A673 (cell line): ENCODE results near the gene AK3. TPM values are rescaled to one million over a fixed set of nuclear protein-coding genes. Genes with fewer than 3 reads are reported as not detected.

Source experiments
- BruUV-seq: library from RNA; stranded (reverse); fragments of 400-500 nt; replicated peaks from 2 replicates; lab custom pipeline; 2021; lab: Mats Ljungman, UMichigan
- CTCF ChIA-PET: fragments of 300-600 bp; sonication (Branson Sonifier 250); formaldehyde crosslinking; loops from one replicate; lab custom pipeline; 2022; ENCODE audit warnings: antibody characterized with exemption; lab: Charles Lee
- POLR2A ChIA-PET: fragments of 300-600 bp; sonication (Branson Sonifier 250); formaldehyde crosslinking; loops from one replicate; lab custom pipeline; 2022; ENCODE audit warnings: antibody characterized with exemption; ENCODE audit not compliant: low non-redundant PET; lab: Charles Lee
- DNase-seq: peaks from one replicate; pipeline ENCODE4 v3.0.0-alpha.2; 2015; ENCODE audit warnings: low spot score
- H3K27ac ChIP-seq: fragments of 200-600 bp; sonication (generic); 2 replicates; pipeline ENCODE4 v1.5.1; 2016; ENCODE audit warnings: mixed run types, low read depth, mild to moderate bottlenecking, mixed read lengths, antibody characterized with exemption, low read length; ENCODE audit not compliant: poor library complexity, severe bottlenecking
- H3K27me3 ChIP-seq: fragments of 200-600 bp; sonication (generic); replicated peaks from 2 replicates; pipeline ENCODE4 v1.6.1; 2017; ENCODE audit warnings: mixed run types, low read depth, mild to moderate bottlenecking, mixed read lengths, antibody characterized with exemption, low read length; ENCODE audit not compliant: insufficient read depth, poor library complexity
- H3K36me3 ChIP-seq: fragments of 200-600 bp; sonication (generic); 2 replicates; pipeline ENCODE4 v1.6.1; 2016; ENCODE audit warnings: mixed run types, mild to moderate bottlenecking, mixed read lengths, antibody characterized with exemption, low read length; ENCODE audit not compliant: insufficient read depth, poor library complexity, severe bottlenecking
- H3K4me1 ChIP-seq: fragments of 200-600 bp; sonication (generic); 2 replicates; pipeline ENCODE4 v1.6.1; 2017; ENCODE audit warnings: mixed run types, mild to moderate bottlenecking, mixed read lengths, antibody characterized with exemption, low read length; ENCODE audit not compliant: insufficient read depth, poor library complexity, severe bottlenecking
- H3K4me3 ChIP-seq: fragments of 200-600 bp; sonication (generic); 2 replicates; pipeline ENCODE4 v1.5.1; 2016; ENCODE audit warnings: low read depth, mixed run types, mild to moderate bottlenecking, mixed read lengths, low read length; ENCODE audit not compliant: poor library complexity, severe bottlenecking
- H3K9me3 ChIP-seq: fragments of 200-600 bp; sonication (generic); 2 replicates; pipeline ENCODE4 v1.6.1; 2016; ENCODE audit warnings: mixed run types, low read depth, mild to moderate bottlenecking, mixed read lengths, antibody characterized with exemption, low read length; ENCODE audit not compliant: poor library complexity, severe bottlenecking
- CTCF ChIP-seq: fragments of 300-800, 200-600 bp; sonication (generic); conservative IDR thresholded peaks from 2 replicates; pipeline ENCODE4 v1.5.1; 2017; ENCODE audit warnings: low read depth, mild to moderate bottlenecking, antibody characterized with exemption, low read length, moderate library complexity, mixed read lengths
- EZH2 ChIP-seq: fragments of 200-600 bp; sonication (generic); IDR thresholded peaks from 2 replicates; pipeline ENCODE4 v1.6.1; 2017; ENCODE audit warnings: borderline replicate concordance, low read depth, mild to moderate bottlenecking, mixed read lengths, antibody characterized with exemption, low read length; ENCODE audit not compliant: poor library complexity, severe bottlenecking
- intact Hi-C: fragments of 100-400 bp; cut with micrococcal nuclease; formaldehyde crosslinking; loops from one replicate; pipeline ENCODE4 v1.10.0; 2022; ENCODE audit not compliant: unreplicated experiment
- total RNA-seq: library from RNA; stranded (reverse); gene quantifications from 2 replicates; pipeline ENCODE4 v1.2.3, GENCODE V29; 2021

AK3 gene
- total RNA-seq, 1 experiment from 2014 or later = 93.1 TPM

- CTCF ChIA-PET = no interaction called here
- no peaks in the 10 kb centered on the region for H3K36me3 ChIP-seq
- no peaks in the 10 kb centered on the region for H3K9me3 ChIP-seq
- H3K27ac ChIP-seq = no peak overlapping the region
- H3K4me3 ChIP-seq = no peak overlapping the region
- POLR2A ChIA-PET = no interaction called here
- DNase-seq = no peak
- BruUV-seq = no TSS peak
- H3K4me1 ChIP-seq = no peaks in the 10 kb centered on the region
- TF ChIP-seq EZH2 = no peak
- no peak for TF ChIP-seq CTCF
- intact Hi-C loops = no loop called here
- no peaks in the 10 kb centered on the region for H3K27me3 ChIP-seq
These were observed 28.5 kb upstream of the AK3 start for GRCh38 chr9:4769321-4770080.

GRCh38 chr9:4768681-4769080 lies 27.7 kb upstream of the AK3 start:
- H3K4me3 ChIP-seq = no peak overlapping the region
- intact Hi-C loops = no loop called here
- no peaks in the 10 kb centered on the region for H3K36me3 ChIP-seq
- H3K27ac ChIP-seq = no peak overlapping the region
- H3K4me1 ChIP-seq = no peaks in the 10 kb centered on the region
- H3K9me3 ChIP-seq = no peaks in the 10 kb centered on the region
- no TSS peak for BruUV-seq
- no peaks in the 10 kb centered on the region for H3K27me3 ChIP-seq
- CTCF ChIA-PET = no interaction called here
- POLR2A ChIA-PET = no interaction called here
- DNase-seq = no peak
- TF ChIP-seq CTCF = no peak
- no peak for TF ChIP-seq EZH2

- ChIA-PET CTCF (no interaction called here), POLR2A (no interaction called here)
- no peak for TF ChIP-seq CTCF
- no peak for TF ChIP-seq EZH2
- no TSS peak for BruUV-seq
- H3K9me3 ChIP-seq = no peaks in the 10 kb centered on the region
- intact Hi-C loops = loop anchor here (5.0 kb wide), 1 partner anchor 663 kb away; no protein-coding TSS in a partner anchor
- no peak for DNase-seq
- H3K27ac ChIP-seq = no peak overlapping the region
- peaks cover 9% of the 10 kb centered on the region for H3K4me1 ChIP-seq
- H3K27me3 ChIP-seq = no peaks in the 10 kb centered on the region
- H3K4me3 ChIP-seq = no peak overlapping the region
- no peaks in the 10 kb centered on the region for H3K36me3 ChIP-seq
These were observed 23.0 kb upstream of the AK3 start for GRCh38 chr9:4764033-4764432.
